Peyer's patch (tissue), 4 donors: Measurements from ENCODE around the gene FZD10. TPM values are rescaled to one million over a fixed set of nuclear protein-coding genes. Genes with fewer than 3 reads are reported as not detected.

ENCODE experiments used
- DNase-seq, 3 donors: peaks; one replicate each; pipeline ENCODE4 v3.0.0-alpha.2; 2017 to 2019
- H3K27ac ChIP-seq, 4 donors: fragments of 200-600 bp; sonication (generic); one replicate each; pipeline ENCODE4 v1.5.1; 2016 to 2019
- H3K27me3 ChIP-seq, 2 donors: fragments of 200-600 bp; sonication (generic); one replicate each; pipeline ENCODE4 v1.5.1; 2019
- H3K36me3 ChIP-seq, 3 donors: fragments of 200-600 bp; sonication (generic); one replicate each; pipeline ENCODE4 v1.5.1; 2016 to 2019
- H3K4me1 ChIP-seq, 4 donors: fragments of 200-600 bp; sonication (generic); one replicate each; pipeline ENCODE4 v1.5.1; 2016 to 2019
- H3K4me3 ChIP-seq, 4 donors: fragments of 200-600 bp; sonication (generic); 1 replicate in 3 of 4; 2 replicates in 1 of 4; pipeline ENCODE4 v1.5.1; 2016 to 2019; ENCODE audit warnings: mild to moderate bottlenecking in 1 of 4
- H3K9me3 ChIP-seq, 4 donors: fragments of 200-600 bp; sonication (generic); one replicate each; pipeline ENCODE4 v1.5.1; 2016 to 2019; ENCODE audit warnings: mild to moderate bottlenecking in 1 of 4
- CTCF ChIP-seq, 6 experiments: fragments of 450-650 bp in 4 of 6; fragments of 200-600 bp in 2 of 6; sonication (generic) in 1 of 6; IDR thresholded peaks; one replicate each; pipeline ENCODE4 v1.5.1; 2017 to 2019; ENCODE audit warnings: antibody characterized with exemption in 6 of 6, mild to moderate bottlenecking in 3 of 6, moderate library complexity in 1 of 6
- POLR2A ChIP-seq, 2 donors: fragments of 450-650 bp; IDR thresholded peaks; one replicate each; pipeline ENCODE4 v1.5.1; 2017; ENCODE audit warnings: antibody characterized with exemption in 2 of 2, mild to moderate bottlenecking in 2 of 2, moderate library complexity in 2 of 2
- total RNA-seq, 4 donors: library from RNA; depleted of rRNA; stranded (reverse); fragments of >200 nt; gene quantifications; one replicate each; pipeline ENCODE4 v1.1.0, GENCODE V29; 2016

FZD10 gene
- total RNA-seq, 4 donors from 2014 or later: 0.76 to 1.2 TPM; not detected in 2

- Histone ChIP-seq H3K27me3 (peaks cover 0 to 10% of the 10 kb centered on the region in 2 donors), H3K4me3 (no peak overlapping the region)
- no peak for DNase-seq
Observed at GRCh38 chr12:130157998-130158753, 4.1 kb upstream of the FZD10 start.

DNA sequence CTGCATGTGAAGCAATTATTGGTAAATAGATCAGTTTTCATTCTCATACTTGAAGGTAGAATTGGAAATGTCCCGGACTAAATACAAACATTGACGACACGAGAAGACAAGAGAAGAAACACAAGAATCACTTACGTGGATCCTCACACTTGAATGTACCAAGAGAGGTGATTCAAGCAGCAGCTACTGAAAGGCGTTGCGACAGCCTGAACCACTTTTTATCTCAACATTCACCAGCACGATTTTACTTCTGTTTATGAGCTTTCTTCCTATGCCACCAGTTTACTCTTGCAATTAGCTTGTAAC, 3.6 kb upstream of the FZD10 start:
- no peak overlapping the region for H3K27ac ChIP-seq
- no peaks in the 10 kb centered on the region for H3K36me3 ChIP-seq
- no peak for DNase-seq
- peaks cover 0 to 10% (median 0%) of the 10 kb centered on the region in 4 donors for H3K4me1 ChIP-seq
- peaks cover 0 to 10% of the 10 kb centered on the region in 2 donors for H3K27me3 ChIP-seq
- H3K4me3 ChIP-seq: no peak overlapping the region
- peaks cover 0 to 3% (median 0%) of the 10 kb centered on the region in 4 donors for H3K9me3 ChIP-seq
- TF ChIP-seq POLR2A (IDR thresholded peaks at IDR 0.05) (no peak), CTCF (IDR thresholded peaks at IDR 0.05) (no peak)

More at GRCh38 chr12:130157998-130158753, 4.1 kb upstream of the FZD10 start:
- peaks cover 0 to under 1% (median 0%) of the 10 kb centered on the region in 4 donors for H3K9me3 ChIP-seq
- H3K27ac ChIP-seq: no peak overlapping the region
- TF ChIP-seq CTCF (IDR thresholded peaks at IDR 0.05) (no peak), POLR2A (IDR thresholded peaks at IDR 0.05) (no peak)
- peaks cover 0 to 10% (median 0%) of the 10 kb centered on the region in 4 donors for H3K4me1 ChIP-seq
- H3K36me3 ChIP-seq: no peaks in the 10 kb centered on the region

DNA sequence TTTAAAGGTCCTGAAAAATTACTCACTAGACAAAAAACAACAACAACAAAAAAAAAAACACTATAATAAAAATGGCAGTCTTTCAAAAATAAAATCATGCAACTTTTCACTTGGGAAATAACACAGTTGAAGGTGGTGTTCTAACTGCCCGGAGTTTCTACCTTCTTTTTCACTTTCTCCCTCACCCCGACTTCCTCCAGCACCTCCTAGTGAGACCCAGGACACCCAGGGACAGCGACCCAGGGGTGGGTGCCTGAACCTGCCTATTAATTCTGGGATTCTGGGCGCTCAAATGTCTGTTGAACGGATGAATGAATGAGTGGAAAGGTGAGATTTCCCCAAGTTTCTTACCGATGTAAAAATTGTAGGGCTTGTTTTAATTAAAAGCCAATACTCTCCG, 2.0 kb upstream of the FZD10 start:
- Histone ChIP-seq H3K27ac (no peak overlapping the region), H3K4me3 (no peak overlapping the region), H3K4me1 (peaks cover 0 to 10% (median 0%) of the 10 kb centered on the region in 4 donors), H3K36me3 (no peaks in the 10 kb centered on the region), H3K27me3 (peaks cover 0 to 10% of the 10 kb centered on the region in 2 donors), H3K9me3 (peaks cover 0 to 3% (median 0%) of the 10 kb centered on the region in 4 donors)
- TF ChIP-seq CTCF (IDR thresholded peaks at IDR 0.05): no peak
- no peak for TF ChIP-seq POLR2A (IDR thresholded peaks at IDR 0.05)
- DNase-seq: no peak

GRCh38 chr12:130160711-130161231, 1.5 kb upstream of the FZD10 start:
- no peak overlapping the region for H3K27ac ChIP-seq
- peak overlapping the region in 1 of 4 donors; percentile 47 for H3K4me3 ChIP-seq
- peaks cover 0 to 10% of the 10 kb centered on the region in 2 donors for H3K27me3 ChIP-seq
- peaks cover 0 to 10% (median 0%) of the 10 kb centered on the region in 4 donors for H3K4me1 ChIP-seq
- H3K36me3 ChIP-seq: no peaks in the 10 kb centered on the region
- peaks cover 0 to 3% (median 0%) of the 10 kb centered on the region in 4 donors for H3K9me3 ChIP-seq
- DNase-seq: no peak
- TF ChIP-seq POLR2A (IDR thresholded peaks at IDR 0.05) (no peak), CTCF (IDR thresholded peaks at IDR 0.05) (no peak)

DNA sequence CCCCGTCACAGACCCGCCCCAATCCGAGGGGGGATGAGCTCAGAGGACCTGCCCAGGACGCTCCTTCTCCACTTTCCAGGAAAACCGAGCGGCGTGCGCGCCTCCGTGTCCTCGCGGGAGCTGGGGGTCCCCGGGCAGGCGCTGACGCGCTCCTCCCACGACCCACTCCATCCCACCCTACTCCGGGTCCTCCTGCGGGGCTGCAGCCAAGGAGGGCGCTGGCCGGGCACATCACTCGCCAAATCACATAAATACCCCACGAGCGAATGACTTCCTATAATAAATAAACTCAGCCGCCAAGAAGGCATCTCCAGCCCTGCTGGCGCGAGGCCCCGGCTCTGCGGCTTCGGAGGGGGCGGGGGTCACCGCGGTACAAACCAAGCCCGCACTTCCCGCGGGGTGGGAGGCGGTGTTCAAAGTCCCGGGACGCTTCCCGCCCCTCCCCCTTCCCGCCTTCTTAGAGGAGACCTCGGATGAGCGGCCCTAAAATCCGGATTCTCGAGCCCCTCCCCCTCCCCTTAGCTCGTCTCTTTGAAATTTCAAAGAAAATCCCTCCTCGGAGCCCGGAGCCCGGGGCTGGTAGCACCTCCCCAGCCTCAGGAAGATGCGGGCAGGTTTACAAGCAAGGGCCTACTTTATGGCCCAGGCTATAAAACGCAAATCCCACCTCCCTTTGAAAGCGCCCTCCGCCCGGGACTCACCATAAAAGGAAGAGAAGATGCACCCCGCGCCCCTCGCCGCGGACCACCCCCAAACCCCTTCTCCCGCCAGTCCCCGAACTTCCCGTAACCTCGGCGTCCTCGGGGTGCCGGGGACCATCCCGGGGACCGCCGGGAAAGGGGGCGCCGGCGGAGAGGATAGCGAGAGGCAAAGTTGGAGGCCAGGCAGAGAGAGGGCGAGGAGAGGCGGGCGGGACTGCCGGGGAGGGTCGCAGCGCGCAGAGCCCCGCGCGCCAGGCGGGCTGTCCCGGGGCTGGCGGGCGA, 712 bp upstream of the FZD10 start:
- peak overlapping the region in 1 of 4 donors; percentile 31 for H3K27ac ChIP-seq
- H3K27me3 ChIP-seq: peaks cover 0 to 10% of the 10 kb centered on the region in 2 donors
- peak overlapping the region in 3 of 4 donors; percentile 20 to 47 (median 39) for H3K4me3 ChIP-seq
- TF ChIP-seq CTCF (IDR thresholded peaks at IDR 0.05): no peak
- no peak for TF ChIP-seq POLR2A (IDR thresholded peaks at IDR 0.05)
- DNase-seq: no peak
- peaks cover 0 to 3% (median 0%) of the 10 kb centered on the region in 4 donors for H3K9me3 ChIP-seq
- H3K36me3 ChIP-seq: no peaks in the 10 kb centered on the region
- peaks cover 0 to 10% (median 0%) of the 10 kb centered on the region in 4 donors for H3K4me1 ChIP-seq
